Osteocyte (in vitro differentiated cells): Measurements from ENCODE around the gene SEMA3G. TPM values are rescaled to one million over a fixed set of nuclear protein-coding genes. Genes with fewer than 3 reads are reported as not detected.

Source experiments
- DNase-seq: peaks from one replicate; pipeline ENCODE4 v3.0.0; 2021; ENCODE audit warnings: mixed read lengths; ENCODE audit not compliant: unreplicated experiment; ENCODE audit errors: extremely low spot score
- H3K27ac Mint-ChIP-seq: one replicate; pipeline ENCODE4 v1.8.0; 2021; ENCODE audit warnings: mild to moderate bottlenecking, mixed read lengths; ENCODE audit not compliant: unreplicated experiment
- H3K27me3 Mint-ChIP-seq: one replicate; pipeline ENCODE4 v1.8.0; 2021; ENCODE audit warnings: mixed read lengths; ENCODE audit not compliant: unreplicated experiment
- H3K36me3 Mint-ChIP-seq: one replicate; pipeline ENCODE4 v1.8.0; 2021; ENCODE audit warnings: mixed read lengths; ENCODE audit not compliant: unreplicated experiment
- H3K4me1 Mint-ChIP-seq: one replicate; pipeline ENCODE4 v1.8.0; 2021; ENCODE audit warnings: mixed read lengths; ENCODE audit not compliant: unreplicated experiment
- H3K4me3 Mint-ChIP-seq: one replicate; pipeline ENCODE4 v1.8.0; 2021; ENCODE audit warnings: mild to moderate bottlenecking, moderate library complexity, mixed read lengths; ENCODE audit not compliant: unreplicated experiment
- H3K9me3 Mint-ChIP-seq: one replicate; pipeline ENCODE4 v1.8.0; 2021; ENCODE audit warnings: mixed read lengths; ENCODE audit not compliant: unreplicated experiment
- CTCF ChIP-seq: fragments of 200-600 bp; sonication (generic); IDR thresholded peaks from 2 replicates; pipeline ENCODE4 v1.5.0; 2021; ENCODE audit warnings: antibody characterized with exemption, mild to moderate bottlenecking, moderate library complexity
- total RNA-seq: library from RNA; stranded (reverse); gene quantifications from 2 replicates; pipeline ENCODE4 v1.2.1, GENCODE V29; 2021

SEMA3G gene
- total RNA-seq, 1 donor from 2014 or later, result not detected

- no peak overlapping the region for H3K4me3 Mint-ChIP-seq
- H3K4me1 Mint-ChIP-seq, result peaks cover 3% of the 10 kb centered on the region
- no peak overlapping the region for H3K27ac Mint-ChIP-seq
These were observed 10.3 kb downstream of the SEMA3G start for GRCh38 chr3:52434491-52435115.

GRCh38 chr3:52433996-52434479, 10.9 kb downstream of the SEMA3G start:
- no peak for DNase-seq
- Mint-ChIP-seq H3K4me3 (no peak overlapping the region), H3K27ac (no peak overlapping the region), H3K4me1 (peaks cover 3% of the 10 kb centered on the region), H3K27me3 (peaks cover 10% of the 10 kb centered on the region), H3K36me3 (no peaks in the 10 kb centered on the region), H3K9me3 (no peaks in the 10 kb centered on the region)
- no peak for TF ChIP-seq CTCF

More at GRCh38 chr3:52434491-52435115, 10.3 kb downstream of the SEMA3G start:
- peaks cover 10% of the 10 kb centered on the region for H3K27me3 Mint-ChIP-seq
- no peak for DNase-seq
- H3K36me3 Mint-ChIP-seq, result no peaks in the 10 kb centered on the region
- H3K9me3 Mint-ChIP-seq, result no peaks in the 10 kb centered on the region
- no peak for TF ChIP-seq CTCF

GRCh38 chr3:52433328-52433995, 11.4 kb downstream of the SEMA3G start:
- H3K27ac Mint-ChIP-seq, result no peak overlapping the region
- no peak for DNase-seq
- no peak overlapping the region for H3K4me3 Mint-ChIP-seq
- H3K9me3 Mint-ChIP-seq, result no peaks in the 10 kb centered on the region
- H3K27me3 Mint-ChIP-seq, result peaks cover 10% of the 10 kb centered on the region
- TF ChIP-seq CTCF, result no peak
- peaks cover 3% of the 10 kb centered on the region for H3K4me1 Mint-ChIP-seq
- H3K36me3 Mint-ChIP-seq, result no peaks in the 10 kb centered on the region

GRCh38 chr3:52432691-52433141, 12.2 kb downstream of the SEMA3G start:
- H3K9me3 Mint-ChIP-seq, result no peaks in the 10 kb centered on the region
- H3K36me3 Mint-ChIP-seq, result no peaks in the 10 kb centered on the region
- DNase-seq, result no peak
- H3K27ac Mint-ChIP-seq, result no peak overlapping the region
- no peak for TF ChIP-seq CTCF
- H3K4me1 Mint-ChIP-seq, result peaks cover 3% of the 10 kb centered on the region
- H3K27me3 Mint-ChIP-seq, result peaks cover 13% of the 10 kb centered on the region
- no peak overlapping the region for H3K4me3 Mint-ChIP-seq

GRCh38 chr3:52432225-52432624, 12.7 kb downstream of the SEMA3G start:
- Mint-ChIP-seq H3K27me3 (peaks cover 13% of the 10 kb centered on the region), H3K4me3 (no peak overlapping the region), H3K27ac (no peak overlapping the region), H3K4me1 (peaks cover 2% of the 10 kb centered on the region), H3K9me3 (no peaks in the 10 kb centered on the region), H3K36me3 (no peaks in the 10 kb centered on the region)
- DNase-seq, result no peak
- no peak for TF ChIP-seq CTCF
